HG03565 (cell line): Measurements from ENCODE around the gene KRTAP10-6.
"Not testable (repeated sequence)": the region's sequence is repeated elsewhere in the genome, so short reads cannot be mapped to it uniquely, and the experiment has no call there.

Experiments
- ATAC-seq: cut with Tn5 transposase; IDR thresholded peaks from one replicate; pipeline ENCODE4 v1.9.1; 2021; ENCODE audit warnings: mild to moderate bottlenecking, moderate library complexity; ENCODE audit not compliant: unreplicated experiment

KRTAP10-6 gene

DNA sequence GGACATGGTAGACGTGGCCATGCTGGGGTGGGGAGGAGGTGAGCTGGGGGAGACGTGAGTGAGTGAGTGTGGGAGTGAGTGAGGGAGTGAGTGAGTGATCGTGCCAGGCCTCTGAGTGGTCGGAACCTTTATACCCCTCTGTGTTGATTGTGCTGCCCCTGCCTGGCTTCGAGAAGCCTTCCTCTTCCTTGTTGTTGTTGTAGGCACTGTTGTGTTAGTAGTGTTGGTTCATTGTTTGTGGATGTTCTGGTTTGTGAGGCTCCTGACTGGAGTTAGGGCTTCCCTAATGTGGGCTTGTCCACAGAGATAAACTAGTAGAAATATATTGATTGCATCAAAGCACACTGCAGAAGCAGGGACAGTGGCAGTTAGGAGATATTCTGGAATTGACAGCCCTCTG is 33.6 kb downstream of the KRTAP10-6 start, which contains the start of gene KRTAP10-3:
Gene KRTAP10-3, minus strand, starts transcription at position 101 of the 400 bp plus-strand sequence. Its CDS starts 80 bp downstream, at position 21.
- no peak for ATAC-seq

DNA sequence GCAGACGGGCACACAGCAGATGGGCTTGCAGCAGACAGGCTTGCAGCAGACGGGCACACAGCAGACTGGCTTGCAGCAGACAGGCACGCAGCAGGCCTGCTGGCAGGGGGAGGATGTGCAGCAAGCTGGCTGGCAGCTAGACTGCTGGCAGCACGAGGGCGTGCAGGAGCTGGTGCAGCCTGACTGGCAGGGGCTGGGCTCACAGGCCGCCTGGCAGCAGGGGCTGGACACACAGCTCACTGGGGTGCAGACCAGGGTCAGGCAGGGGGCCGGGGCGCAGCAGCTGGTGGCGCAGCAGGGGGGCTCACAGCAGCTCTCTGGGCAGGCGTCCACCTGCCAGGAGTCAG is 34.0 kb downstream of the KRTAP10-6 start:
- ATAC-seq: not testable (repeated sequence)

- no peak for ATAC-seq
Measured at GRCh38 chr21:44557491-44558328, 34.6 kb downstream of the KRTAP10-6 start.

DNA sequence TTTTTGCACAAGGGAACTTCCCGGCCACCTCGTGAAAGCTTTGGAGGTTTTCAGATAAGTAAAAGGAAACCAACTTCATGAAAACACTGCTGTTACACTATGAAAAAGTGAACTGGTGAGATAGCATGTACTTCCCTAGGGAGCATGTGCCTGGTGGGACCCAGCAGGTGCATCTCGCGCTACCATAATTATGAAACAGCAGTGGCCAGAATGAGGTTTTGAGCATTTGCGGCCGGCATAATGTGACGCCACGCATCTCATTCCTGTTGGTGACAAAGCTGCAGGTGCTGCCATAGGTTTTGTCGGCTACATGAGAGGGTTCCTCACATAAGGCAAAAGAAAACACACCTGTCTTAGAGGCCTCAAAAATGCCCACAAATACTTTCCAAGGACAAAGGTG is 35.4 kb downstream of the KRTAP10-6 start:
- no peak for ATAC-seq

GRCh38 chr21:44555200-44555875 is 37.0 kb downstream of the KRTAP10-6 start:
- ATAC-seq: no peak

GRCh38 chr21:44552681-44553080 is 39.6 kb downstream of the KRTAP10-6 start:
- ATAC-seq: no peak

GRCh38 chr21:44552136-44552535 is 40.2 kb downstream of the KRTAP10-6 start:
- no peak for ATAC-seq

- ATAC-seq: no peak
Measured at GRCh38 chr21:44551340-44551961, 40.9 kb downstream of the KRTAP10-6 start, which contains the start of gene KRTAP10-2. TSS of gene KRTAP10-2 (minus strand) at chr21:44551505. CDS start at chr21:44551458, 47 bp downstream.

GRCh38 chr21:44550807-44551206 is 41.5 kb downstream of the KRTAP10-6 start:
- ATAC-seq: no peak

DNA sequence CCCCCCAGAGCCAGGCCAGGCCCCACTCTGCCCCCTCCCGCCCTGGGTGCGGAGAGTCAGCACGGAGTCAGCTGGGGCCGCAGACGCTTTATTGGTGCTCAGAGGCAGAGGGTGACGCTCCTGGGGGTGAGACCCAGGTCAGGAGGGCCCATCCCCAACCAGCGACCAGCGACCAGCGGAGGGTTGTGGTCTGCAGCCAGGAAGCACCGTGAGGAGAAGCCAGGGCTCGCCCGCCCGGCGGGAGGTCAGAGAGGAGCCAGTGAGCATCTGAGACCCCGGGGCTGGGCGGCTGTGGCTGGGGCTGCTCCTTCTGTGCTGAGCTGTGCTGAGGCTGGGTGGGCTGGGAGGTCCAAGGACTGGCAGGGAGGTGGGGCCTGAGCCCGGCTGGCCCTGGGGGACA is 42.0 kb downstream of the KRTAP10-6 start:
- ATAC-seq: not testable (repeated sequence)

DNA sequence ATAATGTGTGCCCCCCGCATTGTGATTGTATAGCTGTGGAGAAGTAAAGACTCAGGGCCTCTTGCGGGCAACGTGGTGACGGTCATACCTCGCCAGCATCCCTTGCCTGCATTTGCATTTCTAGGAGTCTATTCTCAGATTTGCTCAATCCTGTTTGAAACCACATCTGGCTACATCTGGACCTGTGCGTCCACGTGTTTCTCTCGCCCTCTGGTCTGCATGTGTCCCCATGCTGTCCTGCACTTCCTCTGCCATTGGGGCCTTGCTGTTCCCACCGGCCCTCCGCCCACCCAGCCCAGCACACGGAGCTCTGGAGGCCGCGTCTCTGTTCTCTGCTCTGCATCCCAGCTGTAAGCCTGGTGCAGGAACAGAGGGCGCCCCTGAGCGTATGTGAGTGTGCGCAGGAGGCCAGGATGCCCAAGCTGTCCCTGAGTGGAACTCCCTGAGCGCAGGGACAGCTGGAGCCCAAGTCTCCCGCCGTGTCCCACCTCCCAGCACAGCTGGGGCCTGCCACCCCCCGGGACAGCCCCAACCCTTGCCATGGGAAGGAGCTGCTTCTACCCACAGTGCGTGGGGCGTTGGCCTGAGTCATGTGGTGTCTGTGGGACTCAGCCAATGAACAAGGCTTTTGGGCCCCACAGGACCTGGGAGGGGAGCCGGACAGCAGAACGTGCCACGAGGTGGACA is 42.6 kb downstream of the KRTAP10-6 start:
- no peak for ATAC-seq

GRCh38 chr21:44548922-44549321 is 43.4 kb downstream of the KRTAP10-6 start:
- ATAC-seq: no peak

DNA sequence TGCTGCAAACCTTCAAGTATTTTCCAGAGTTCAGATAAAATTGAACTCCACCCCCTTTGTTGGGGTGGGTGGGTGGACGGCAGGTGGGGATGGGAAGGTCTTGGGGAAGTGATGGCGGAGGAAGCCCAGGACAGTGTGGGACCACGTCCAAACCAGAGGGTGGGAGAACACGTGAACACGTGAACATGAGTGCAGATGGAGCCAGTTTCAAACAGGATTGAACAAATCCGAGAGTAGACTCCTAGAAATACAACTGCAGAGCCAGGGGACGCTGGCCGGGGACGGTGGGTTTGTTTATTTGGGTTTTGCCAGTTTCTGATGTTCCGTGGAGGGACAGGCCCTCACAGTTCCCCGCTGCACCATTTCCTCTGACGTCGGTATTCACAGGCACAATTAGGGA is 43.9 kb downstream of the KRTAP10-6 start:
- ATAC-seq: no peak

GRCh38 chr21:44547656-44548331 is 44.5 kb downstream of the KRTAP10-6 start:
- ATAC-seq: no peak

DNA sequence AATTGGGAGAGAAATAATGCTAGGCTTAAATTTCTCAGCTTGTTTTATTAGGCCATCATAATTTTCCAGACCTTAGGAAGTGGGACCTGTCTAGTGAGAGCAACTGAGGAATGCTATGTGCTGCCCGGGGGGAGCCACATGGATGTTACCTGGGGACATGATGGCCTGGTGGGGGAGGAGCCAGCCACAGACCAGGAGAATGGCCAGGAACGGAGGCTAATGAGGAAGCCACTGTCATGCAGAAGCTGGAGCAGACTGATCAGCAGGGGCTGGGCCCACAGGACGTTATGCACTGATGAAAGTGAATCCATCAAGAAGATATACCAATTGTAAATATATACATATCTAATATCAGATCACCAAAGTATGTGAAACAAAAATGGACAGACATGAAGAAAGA is 47.7 kb downstream of the KRTAP10-6 start:
- no peak for ATAC-seq

- no peak for ATAC-seq
Measured at GRCh38 chr21:44542716-44543115, 49.6 kb downstream of the KRTAP10-6 start.
